GM12878 (cell line): Measurements from ENCODE around the gene ETV7. TPM values are rescaled to one million over a fixed set of nuclear protein-coding genes. Genes with fewer than 3 reads are reported as not detected.

ENCODE experiments used
- ATAC-seq: fragments of 200-7000 bp; cut with Tn5 transposase; 3 replicates; pipeline ENCODE4 v1.9.1; 2020; ENCODE audit warnings: mild to moderate bottlenecking, moderate library complexity
- BruUV-seq: library from RNA; stranded (reverse); fragments of 400-500 nt; replicated peaks from 2 replicates; lab custom pipeline; 2021; lab: Mats Ljungman, UMichigan
- CTCF ChIA-PET: fragments of 300-600 bp; sonication (Branson Sonifier 250); formaldehyde crosslinking; extraction: SDS; loops from one replicate; lab custom pipeline; 2021; ENCODE audit warnings: inconsistent platforms; lab: Yijun Ruan, JAX
- POLR2A ChIA-PET: fragments of 350-600 bp; formaldehyde crosslinking; extraction: SDS; loops from one replicate; lab custom pipeline; 2021; ENCODE audit warnings: inconsistent platforms; lab: Charles Lee
- RAD21 ChIA-PET: fragments of 300-600 bp; sonication (Branson Sonifier 250); formaldehyde crosslinking; loops from one replicate; lab custom pipeline; 2023; ENCODE audit warnings: antibody characterized with exemption; ENCODE audit not compliant: unreplicated experiment; lab: Charles Lee
- SMC1A ChIA-PET: fragments of 300-600 bp; sonication (Branson Sonifier 250); formaldehyde crosslinking; loops from one replicate; lab custom pipeline; 2023; ENCODE audit not compliant: unreplicated experiment, uncharacterized antibody; lab: Charles Lee
- DNase-seq: peaks from one replicate; pipeline ENCODE4 v3.0.0-alpha.2; 2011; ENCODE audit warnings: low read depth, low spot score
- FAIRE-seq: peaks from 3 replicates; lab custom pipeline; 2011; peaks lifted over from hg19 to GRCh38; lab: Jason Lieb, UNC
- H2AFZ ChIP-seq: 2 replicates; pipeline ENCODE4 v1.6.0; 2011; ENCODE audit warnings: low read depth, low read length, control low read depth; ENCODE audit not compliant: control insufficient read depth
- H3K27ac ChIP-seq: 2 replicates; pipeline ENCODE4 v1.5.1; 2011; ENCODE audit warnings: control low read depth; ENCODE audit not compliant: control insufficient read depth, insufficient read depth
- H3K27me3 ChIP-seq, 2 experiments: replicated peaks in 1 of 2; 2 replicates each; pipeline versions ENCODE4 v1.6.0 to v1.6.1; 2011; ENCODE audit warnings: low read length in 1 of 2; ENCODE audit not compliant: control insufficient read depth in 2 of 2, insufficient read depth in 2 of 2
- H3K36me3 ChIP-seq, 2 experiments: 2 replicates each; pipeline ENCODE4 v1.5.1; 2011; ENCODE audit warnings: low read length in 1 of 2; ENCODE audit not compliant: control insufficient read depth in 2 of 2, insufficient read depth in 2 of 2
- H3K4me1 ChIP-seq: 2 replicates; pipeline ENCODE4 v1.6.1; 2011; ENCODE audit warnings: mild to moderate bottlenecking, low read length, moderate library complexity, mixed read lengths; ENCODE audit not compliant: control insufficient read depth, insufficient read depth
- H3K4me2 ChIP-seq: 2 replicates; pipeline ENCODE4 v1.6.0; 2011; ENCODE audit warnings: control low read depth; ENCODE audit not compliant: control insufficient read depth, insufficient read depth
- H3K4me3 ChIP-seq: fragments of 200-600 bp; sonication (generic); 2 replicates; pipeline ENCODE4 v1.5.1; 2016
- H3K79me2 ChIP-seq: 2 replicates; pipeline ENCODE4 v1.6.0; 2011; ENCODE audit warnings: low read length; ENCODE audit not compliant: control insufficient read depth, insufficient read depth
- H3K9ac ChIP-seq: 2 replicates; pipeline ENCODE4 v1.8.0; 2011; ENCODE audit warnings: low read length, control low read depth, mixed read lengths; ENCODE audit not compliant: control insufficient read depth, insufficient read depth
- H3K9me3 ChIP-seq: replicated peaks from 3 replicates; pipeline ENCODE4 v1.5.1; 2011; ENCODE audit warnings: mild to moderate bottlenecking, low read length; ENCODE audit not compliant: control insufficient read depth, insufficient read depth
- H4K20me1 ChIP-seq: 2 replicates; pipeline ENCODE4 v1.6.0; 2011; ENCODE audit not compliant: control insufficient read depth, insufficient read depth
- JUND ChIP-seq: IDR thresholded peaks from 2 replicates; pipeline ENCODE4 v1.6.1; 2012; ENCODE audit warnings: low read depth, mild to moderate bottlenecking, low read length, improper control_type of control experiment, moderate library complexity
- MLLT1 ChIP-seq: fragments of 450-650 bp; IDR thresholded peaks from 2 replicates; pipeline ENCODE4 v1.6.1; 2016; ENCODE audit warnings: mild to moderate bottlenecking
- SREBF2 ChIP-seq: IDR thresholded peaks from 2 replicates; pipeline ENCODE4 v1.6.1; 2012; ENCODE audit warnings: mild to moderate bottlenecking, low read length
- WGBS: methylation state at CpG from one replicate; pipeline ENCODE4 v1.1.6; 2016; ENCODE audit warnings: low lambda C conversion rate; ENCODE audit not compliant: insufficient replicate concordance, insufficient coverage; ENCODE audit errors: missing lambda C conversion rate; 5-methylcytosine and 5-hydroxymethylcytosine counted together
- in situ Hi-C: fragments of 300-500 bp; cut with MboI; formaldehyde crosslinking; loops from 9 replicates; pipeline ENCODE4 v1.14.3; 2018; ENCODE audit warnings: mixed read lengths
- intact Hi-C: fragments of 100-400 bp; cut with micrococcal nuclease; formaldehyde crosslinking; loops from one replicate; pipeline ENCODE4 v1.14.2; 2022; ENCODE audit not compliant: unreplicated experiment
- polyA plus RNA-seq, 11 experiments: library from polyadenylated mRNA; depleted of rRNA in 4 of 11; unstranded in 6 of 11; stranded (reverse) in 5 of 11; fragments of >200 nt; fragmentation: Nextera tagmentation in 4 of 11; fragmentation: Illumina TruSeq in 1 of 11; extraction: Ambion mirVana in 4 of 11; extraction: Trizol in 1 of 11; gene quantifications; 1 replicate in 1 of 11; 2 replicates in 10 of 11; pipeline versions ENCODE4 v1.2.1 to v1.2.3, GENCODE V29; 2011 to 2016; ENCODE audit warnings: inconsistent platforms in 2 of 11, missing spikeins in 2 of 11, low read depth in 1 of 11
- total RNA-seq, 4 experiments: library from RNA; depleted of rRNA in 3 of 4; stranded (reverse); fragments of >200 nt in 3 of 4; fragmentation: Illumina TruSeq in 1 of 4; extraction: Trizol in 1 of 4; gene quantifications; 2 replicates each; pipeline versions ENCODE4 v1.2.1 to v1.2.3, GENCODE V29; 2013 to 2021

ETV7 gene
- total and polyA plus RNA-seq, 10 of the 15 experiments (the other 5 are each of a cell fraction or from before 2014, with no cell fraction given), result 0.04 to 1.8 (median 1.3) TPM

DNA sequence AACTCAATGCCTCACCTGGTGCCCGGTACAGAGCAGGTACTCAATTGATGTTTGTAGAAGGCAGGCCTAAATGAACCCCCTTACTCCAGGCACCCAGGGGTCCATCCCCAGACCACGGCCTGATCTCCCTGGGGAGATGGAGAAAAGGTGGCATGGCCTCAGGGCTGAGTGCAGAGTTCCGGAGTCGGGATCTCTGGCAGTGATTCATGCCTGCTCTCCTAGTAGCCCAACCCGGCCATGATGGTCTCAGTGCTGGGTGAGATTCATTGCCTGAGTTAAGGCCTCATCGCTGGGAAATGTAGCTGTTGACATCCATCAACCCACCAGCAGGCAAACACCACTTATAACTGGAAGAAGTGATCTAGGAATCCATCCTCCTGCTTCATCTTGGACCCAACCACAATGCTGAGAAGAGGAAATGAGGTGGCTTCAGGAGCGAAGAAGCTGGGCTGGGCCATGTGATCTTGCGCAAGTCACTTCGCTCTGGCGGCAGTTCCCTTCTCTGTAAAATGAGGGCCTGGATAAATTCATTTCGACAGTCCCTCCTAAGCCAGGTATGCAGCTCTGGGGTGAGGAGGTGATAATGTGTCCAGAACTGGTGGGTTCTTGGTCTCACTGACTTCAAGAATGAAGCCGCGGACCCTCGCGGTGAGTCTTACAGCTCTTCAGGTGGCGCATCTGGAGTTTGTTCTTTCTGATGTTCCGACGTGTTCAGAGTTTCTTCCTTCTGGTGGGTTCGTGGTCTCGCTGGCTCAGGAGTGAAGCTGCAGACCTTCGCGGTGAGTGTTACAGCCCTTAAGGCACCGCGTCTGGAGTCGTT is 24.7 kb downstream of the ETV7 start:
- no peaks in the 10 kb centered on the region for H4K20me1 ChIP-seq
- FAIRE-seq (no peak), ATAC-seq (no peak), DNase-seq (no peak)
- H3K27ac ChIP-seq, result no peak overlapping the region
- in situ Hi-C loops, result no loop called here
- no peak overlapping the region for H3K4me2 ChIP-seq
- CTCF ChIA-PET, result interaction anchor here (0.5 to 17.3 kb wide), 5 partner anchors 20 to 462 kb away, joined by 3 to 483 read pairs (median 3); partner anchors contain the start of gene BNIP5
- SMC1A ChIA-PET, result interaction anchor here (1.2 to 19.6 kb wide), 4 partner anchors 14 to 334 kb away, joined by 3 to 386 read pairs (median 98); partner anchors contain the start of gene BNIP5
- no peak overlapping the region for H2AFZ ChIP-seq
- H3K79me2 ChIP-seq, result no peaks in the 10 kb centered on the region
- no peaks in the 10 kb centered on the region for H3K27me3 ChIP-seq
- peaks cover 50% of the 10 kb centered on the region for H3K4me1 ChIP-seq
- no peak overlapping the region for H3K4me3 ChIP-seq
- no peaks in the 10 kb centered on the region for H3K36me3 ChIP-seq
- POLR2A ChIA-PET, result interaction anchor here (0.6 to 1.8 kb wide), 5 partner anchors 22 to 1606 kb away, joined by 3 to 6 read pairs (median 4); no protein-coding TSS in a partner anchor
- WGBS, result 91% methylated on average over 25 of the region's 25 CpGs
- TF ChIP-seq MLLT1 (no peak), JUND (no peak), SREBF2 (no peak)
- H3K9ac ChIP-seq, result no peak overlapping the region
- intact Hi-C loops, result no loop called here
- RAD21 ChIA-PET, result interaction anchor here (0.6 to 9.8 kb wide), 7 partner anchors 17 to 334 kb away, joined by 3 to 122 read pairs (median 5); partner anchors contain the start of gene MAPK14
- BruUV-seq, result no TSS peak
- H3K9me3 ChIP-seq, result no peaks in the 10 kb centered on the region
